ENCODE results near the gene GPSM3.

DNA sequence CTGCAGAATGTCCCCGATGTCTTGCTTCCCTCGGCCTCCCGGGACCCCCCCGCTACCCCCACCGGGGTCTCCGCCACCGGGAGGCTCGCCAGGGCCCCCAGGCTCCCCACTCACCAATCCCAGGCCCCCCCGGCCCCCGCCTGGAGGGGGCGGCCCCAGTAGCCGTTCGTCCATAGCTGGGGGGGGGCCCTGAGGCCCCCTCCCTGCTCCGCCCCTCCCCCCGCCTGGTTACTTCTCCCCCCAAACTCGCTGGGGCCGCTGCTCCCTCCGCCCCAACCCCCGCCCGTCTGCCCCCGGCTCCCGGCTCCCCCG lies 2.7 kb downstream of the GPSM3 start:
- TF ChIP-seq TARDBP (IDR thresholded peaks at IDR 0.05) (no peak), SP1 (IDR thresholded peaks at IDR 0.05) (no peak), NFRKB (IDR thresholded peaks at IDR 0.05) (no peak), FOXA1 (IDR thresholded peaks at IDR 0.05) (no peak), HDGF (IDR thresholded peaks at IDR 0.05; ENCODE audit: borderline replicate concordance) (no peak), BHLHE40 (IDR thresholded peaks at IDR 0.05; ENCODE audit: borderline replicate concordance) (no peak), FOXM1 (IDR thresholded peaks at IDR 0.05; ENCODE audit: borderline replicate concordance) (no peak; the same call in 1 of the 2 replicates), L3MBTL2 (conservative IDR thresholded peaks at IDR 0.05) (no peak), FOXK2 (IDR thresholded peaks at IDR 0.05) (no peak), SUZ12 (IDR thresholded peaks at IDR 0.05) (no peak), ZNF384 (IDR thresholded peaks at IDR 0.05) (no peak), ELF4 (IDR thresholded peaks at IDR 0.05) (no peak), PKNOX1 (IDR thresholded peaks at IDR 0.05) (no peak)

Data from HEK293T (cell line).